Cardiac muscle cell (in vitro differentiated cells and primary cell): ENCODE data around the gene RBMS1. TPM values are rescaled to one million over a fixed set of nuclear protein-coding genes. Genes with fewer than 3 reads are reported as not detected.

Experiments used
- DNase-seq, 2 donors: peaks; one replicate each; pipeline versions ENCODE4 v3.0.0 to v3.0.0-alpha.2; 2010 to 2017; ENCODE audit warnings: low read depth in 1 of 2, low spot score in 1 of 2
- H3K27ac ChIP-seq: fragments of 200-600 bp; sonication (generic); 2 replicates; pipeline ENCODE4 v1.5.1; 2016
- H3K27me3 ChIP-seq: fragments of 200-600 bp; sonication (generic); 2 replicates; pipeline ENCODE4 v1.6.0; 2016; ENCODE audit warnings: control low read depth
- H3K36me3 ChIP-seq: fragments of 200-600 bp; sonication (generic); 2 replicates; pipeline ENCODE4 v1.5.1; 2016; ENCODE audit warnings: control low read depth
- H3K4me1 ChIP-seq: fragments of 200-600 bp; sonication (generic); 2 replicates; pipeline ENCODE4 v1.8.1; 2017; ENCODE audit warnings: low read depth, mild to moderate bottlenecking, mixed run types
- H3K4me3 ChIP-seq: fragments of 200-600 bp; sonication (generic); 2 replicates; pipeline ENCODE4 v1.5.1; 2016; ENCODE audit warnings: mild to moderate bottlenecking
- H3K9me3 ChIP-seq: fragments of 200-600 bp; sonication (generic); 2 replicates; pipeline ENCODE4 v1.5.1; 2017; ENCODE audit warnings: low read depth, mild to moderate bottlenecking, control low read depth
- CTCF ChIP-seq: IDR thresholded peaks from 2 replicates; pipeline ENCODE4 v1.5.1; 2012; ENCODE audit warnings: low read depth, mild to moderate bottlenecking, low read length
- polyA plus RNA-seq: library from polyadenylated mRNA; unstranded; fragments of >200 nt; fragmentation: Nextera tagmentation; extraction: Ambion mirVana; gene quantifications from 2 replicates; pipeline ENCODE4 v1.2.1, GENCODE V29; 2016
- total RNA-seq: library from RNA; depleted of rRNA; stranded (reverse); fragments of >200 nt; gene quantifications from 2 replicates; pipeline ENCODE4 v1.2.3, GENCODE V29; 2016

RBMS1 gene
- total and polyA plus RNA-seq, 2 experiments from 2014 or later = 89.5 to 99.9 TPM

GRCh38 chr2:160317181-160318099 lies 176.2 kb downstream of the RBMS1 start:
- H3K27me3 ChIP-seq = no peaks in the 10 kb centered on the region
- DNase-seq = peak in 1 of 2 donors; percentile 89
- H3K36me3 ChIP-seq = no peaks in the 10 kb centered on the region
- no peak overlapping the region for H3K27ac ChIP-seq
- H3K4me1 ChIP-seq = peaks cover 27% of the 10 kb centered on the region
- no peak overlapping the region for H3K4me3 ChIP-seq
- TF ChIP-seq CTCF = no peak
- no peaks in the 10 kb centered on the region for H3K9me3 ChIP-seq

DNA sequence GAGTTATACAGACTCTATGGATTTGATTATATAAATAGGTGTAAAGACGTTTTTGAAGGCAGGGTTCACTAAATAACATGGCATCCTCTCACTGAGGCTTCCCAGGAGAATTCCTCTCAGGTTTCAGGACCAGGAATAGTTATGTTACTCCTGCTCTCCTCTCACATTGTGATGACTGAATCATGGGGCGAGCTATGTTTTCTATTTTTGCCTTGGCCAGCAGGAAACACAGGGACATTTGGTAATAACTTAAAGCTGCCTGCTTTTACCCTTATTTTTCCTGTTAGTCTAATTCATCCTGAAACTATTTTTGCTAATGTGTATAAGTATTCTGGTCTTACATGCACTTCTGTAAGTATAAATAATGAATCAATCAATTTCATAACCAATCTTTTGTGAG lies 178.3 kb downstream of the RBMS1 start:
- H3K4me3 ChIP-seq = no peak overlapping the region
- no peaks in the 10 kb centered on the region for H3K27me3 ChIP-seq
- no peaks in the 10 kb centered on the region for H3K9me3 ChIP-seq
- no peak for DNase-seq
- H3K27ac ChIP-seq = no peak overlapping the region
- TF ChIP-seq CTCF = no peak
- peaks cover 28% of the 10 kb centered on the region for H3K4me1 ChIP-seq
- no peaks in the 10 kb centered on the region for H3K36me3 ChIP-seq

GRCh38 chr2:160310118-160310828 lies 183.3 kb downstream of the RBMS1 start:
- no peak for DNase-seq
- Histone ChIP-seq H3K27me3 (no peaks in the 10 kb centered on the region), H3K27ac (peak overlapping the region; percentile 44), H3K36me3 (no peaks in the 10 kb centered on the region), H3K4me3 (no peak overlapping the region), H3K4me1 (peaks cover 10% of the 10 kb centered on the region), H3K9me3 (no peaks in the 10 kb centered on the region)
- no peak for TF ChIP-seq CTCF

DNA sequence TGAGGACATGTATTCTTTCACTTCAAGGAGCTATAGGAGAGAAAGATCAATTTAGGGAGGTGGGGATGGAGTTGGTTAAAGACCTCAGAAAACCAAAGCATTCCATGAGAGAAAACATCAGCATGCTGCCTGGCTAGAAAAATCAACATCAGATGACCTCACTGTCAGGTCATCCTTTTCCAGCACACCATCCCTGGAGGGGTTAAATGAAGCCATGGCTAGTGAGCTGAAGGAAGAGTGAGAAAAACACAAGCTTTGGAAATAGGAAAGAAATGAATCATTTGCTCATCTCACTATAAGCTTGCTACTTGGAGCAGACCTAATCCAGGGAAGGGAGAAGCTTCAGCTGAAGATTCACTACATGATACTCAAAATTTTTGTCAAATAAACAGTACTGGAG lies 184.0 kb downstream of the RBMS1 start:
- Histone ChIP-seq H3K9me3 (no peaks in the 10 kb centered on the region), H3K36me3 (no peaks in the 10 kb centered on the region), H3K27ac (no peak overlapping the region), H3K27me3 (no peaks in the 10 kb centered on the region), H3K4me3 (no peak overlapping the region), H3K4me1 (peaks cover 10% of the 10 kb centered on the region)
- no peak for TF ChIP-seq CTCF
- no peak for DNase-seq

- Histone ChIP-seq H3K27ac (no peak overlapping the region), H3K4me3 (no peak overlapping the region), H3K9me3 (no peaks in the 10 kb centered on the region), H3K36me3 (no peaks in the 10 kb centered on the region), H3K27me3 (no peaks in the 10 kb centered on the region), H3K4me1 (peaks cover 16% of the 10 kb centered on the region)
- TF ChIP-seq CTCF = no peak
- peak in 1 of 2 donors; percentile 58 for DNase-seq
Measured at GRCh38 chr2:160308915-160309314, 184.7 kb downstream of the RBMS1 start.
